ENCODE results near the gene EGFL8.

Gene EGFL8

DNA sequence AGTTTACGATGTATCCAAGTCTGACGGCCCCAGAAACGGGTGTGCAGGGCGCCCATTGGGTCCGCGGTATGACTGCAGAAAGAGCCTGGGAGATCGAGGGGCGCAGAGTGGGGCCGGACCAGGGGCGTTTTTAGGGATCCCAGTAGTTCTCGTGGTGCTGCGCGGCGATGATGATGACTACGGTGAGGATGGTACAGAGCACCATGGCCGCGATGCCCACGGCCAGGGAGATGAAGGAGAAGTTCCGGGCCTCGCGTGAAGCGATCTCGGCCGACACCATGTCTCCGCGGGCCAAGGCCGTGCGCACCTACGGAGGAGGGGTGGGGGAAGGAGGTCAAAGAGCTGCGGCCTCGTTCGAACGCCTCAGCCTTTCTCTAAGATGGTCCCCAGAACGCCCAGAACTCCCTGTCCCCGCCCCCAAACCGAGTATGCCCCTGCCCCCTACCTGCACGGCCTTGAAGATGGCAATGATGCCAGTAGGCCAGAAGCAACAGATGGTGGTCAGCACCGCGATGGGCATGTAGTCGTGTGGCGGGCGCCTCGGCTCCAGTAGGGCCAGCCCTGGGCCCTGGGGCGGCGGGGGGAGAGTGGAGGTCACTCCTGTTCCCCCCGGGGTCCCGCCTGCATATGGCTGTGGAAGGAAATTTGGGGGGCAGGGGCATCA, 15.2 kb upstream of the EGFL8 start:
- no peak for DNase-seq (ENCODE audit: low spot score)
- in situ Hi-C loops (cut with MboI; ENCODE audit: low pct_unique_long_range_greater_than_20kb, low sequenced_read_pairs, unreplicated experiment) = no loop called here
- TF ChIP-seq, protein P1, sequence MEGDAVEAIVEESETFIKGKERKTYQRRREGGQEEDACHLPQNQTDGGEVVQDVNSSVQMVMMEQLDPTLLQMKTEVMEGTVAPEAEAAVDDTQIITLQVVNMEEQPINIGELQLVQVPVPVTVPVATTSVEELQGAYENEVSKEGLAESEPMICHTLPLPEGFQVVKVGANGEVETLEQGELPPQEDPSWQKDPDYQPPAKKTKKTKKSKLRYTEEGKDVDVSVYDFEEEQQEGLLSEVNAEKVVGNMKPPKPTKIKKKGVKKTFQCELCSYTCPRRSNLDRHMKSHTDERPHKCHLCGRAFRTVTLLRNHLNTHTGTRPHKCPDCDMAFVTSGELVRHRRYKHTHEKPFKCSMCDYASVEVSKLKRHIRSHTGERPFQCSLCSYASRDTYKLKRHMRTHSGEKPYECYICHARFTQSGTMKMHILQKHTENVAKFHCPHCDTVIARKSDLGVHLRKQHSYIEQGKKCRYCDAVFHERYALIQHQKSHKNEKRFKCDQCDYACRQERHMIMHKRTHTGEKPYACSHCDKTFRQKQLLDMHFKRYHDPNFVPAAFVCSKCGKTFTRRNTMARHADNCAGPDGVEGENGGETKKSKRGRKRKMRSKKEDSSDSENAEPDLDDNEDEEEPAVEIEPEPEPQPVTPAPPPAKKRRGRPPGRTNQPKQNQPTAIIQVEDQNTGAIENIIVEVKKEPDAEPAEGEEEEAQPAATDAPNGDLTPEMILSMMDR (IDR thresholded peaks at IDR 0.05; ENCODE audit: extremely low read depth, insufficient read depth, missing control alignments) = no peak

DNA sequence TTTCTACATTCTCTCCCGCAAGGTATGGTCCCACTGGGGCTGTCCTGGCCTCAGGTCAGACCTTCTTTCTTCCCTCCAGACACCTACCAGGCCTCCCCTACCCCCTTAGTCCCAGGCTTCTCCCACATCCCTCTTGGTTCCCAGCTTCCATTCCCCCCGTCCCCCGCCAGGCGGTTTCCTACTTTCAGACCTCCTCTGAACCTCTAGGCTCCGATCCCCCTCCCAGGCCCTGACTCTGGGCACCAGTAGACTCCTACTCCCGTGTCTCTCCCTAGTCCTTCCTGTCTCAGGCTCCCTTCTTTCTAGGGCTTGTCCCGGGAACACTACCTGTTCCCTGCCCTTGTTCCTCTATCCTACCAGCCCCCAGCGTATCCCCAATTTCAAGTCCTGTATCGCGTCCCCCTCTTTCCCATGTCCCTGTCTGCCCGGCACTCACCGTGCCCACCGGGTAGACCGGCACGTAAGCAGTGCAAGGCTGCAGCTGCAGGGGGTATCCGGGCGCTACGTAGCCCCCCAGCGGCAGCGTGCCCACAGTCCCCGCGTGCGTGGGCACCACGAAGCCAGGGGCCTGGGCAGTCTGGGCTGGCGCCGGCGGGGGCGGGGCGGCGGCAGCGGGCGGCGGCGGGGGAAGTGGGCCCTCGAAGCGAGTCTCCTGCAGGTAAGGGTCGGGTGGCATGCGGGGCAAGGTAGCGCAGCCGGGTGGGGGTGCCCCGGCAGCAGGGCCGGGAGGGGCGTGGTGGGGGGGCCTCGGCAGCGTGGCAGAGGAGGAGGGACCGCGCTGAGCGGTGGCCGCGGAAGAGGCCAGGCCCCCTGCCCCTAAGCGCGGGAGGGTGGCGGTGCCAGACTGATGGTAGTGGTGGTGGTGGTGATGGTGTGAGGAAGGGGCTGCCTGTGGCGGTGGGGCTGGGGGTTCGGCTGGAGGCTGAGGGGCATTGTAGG, 14.2 kb upstream of the EGFL8 start:
- no peak for DNase-seq (ENCODE audit: low spot score)
- TF ChIP-seq, protein P1 (IDR thresholded peaks at IDR 0.05; ENCODE audit: extremely low read depth, insufficient read depth, missing control alignments) = no peak
- in situ Hi-C loops (cut with MboI; ENCODE audit: low pct_unique_long_range_greater_than_20kb, low sequenced_read_pairs, unreplicated experiment) = no loop called here

DNA sequence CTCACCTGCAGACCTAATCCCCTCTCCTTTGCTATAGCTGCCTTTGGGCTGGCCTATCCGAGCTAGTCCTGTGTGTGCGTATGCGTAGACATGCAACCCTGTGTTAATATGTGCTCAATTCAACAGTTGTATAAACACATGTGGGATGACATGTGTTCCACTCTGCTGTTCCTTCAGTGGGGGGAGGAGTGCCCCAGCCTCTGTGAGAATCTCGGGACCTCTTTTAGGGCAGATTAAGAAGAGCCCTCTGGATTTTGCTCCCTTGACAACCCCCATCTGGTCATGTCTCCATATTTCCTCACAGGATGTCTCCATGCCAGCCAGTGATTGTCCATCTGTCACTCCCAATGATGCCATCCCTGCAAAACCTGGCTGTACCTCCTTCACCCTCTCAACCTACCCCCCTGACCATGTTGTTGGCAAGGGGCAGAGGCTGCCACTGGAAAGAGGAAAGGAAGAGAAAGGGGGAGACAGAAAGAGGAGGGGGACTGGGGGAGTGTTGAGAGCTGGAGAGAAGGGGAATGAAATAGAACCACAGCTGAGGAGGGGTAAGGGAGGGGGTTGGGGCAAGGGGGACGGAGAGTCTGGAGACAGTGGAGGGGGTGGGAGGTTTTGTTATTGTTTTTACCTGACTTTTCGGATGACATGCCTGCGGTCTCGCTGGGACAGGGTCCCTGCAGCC, 13.1 kb upstream of the EGFL8 start:
- in situ Hi-C loops (cut with MboI; ENCODE audit: low pct_unique_long_range_greater_than_20kb, low sequenced_read_pairs, unreplicated experiment) = no loop called here
- DNase-seq (ENCODE audit: low spot score) = no peak
- TF ChIP-seq, protein P1 (IDR thresholded peaks at IDR 0.05; ENCODE audit: extremely low read depth, insufficient read depth, missing control alignments) = no peak

DNA sequence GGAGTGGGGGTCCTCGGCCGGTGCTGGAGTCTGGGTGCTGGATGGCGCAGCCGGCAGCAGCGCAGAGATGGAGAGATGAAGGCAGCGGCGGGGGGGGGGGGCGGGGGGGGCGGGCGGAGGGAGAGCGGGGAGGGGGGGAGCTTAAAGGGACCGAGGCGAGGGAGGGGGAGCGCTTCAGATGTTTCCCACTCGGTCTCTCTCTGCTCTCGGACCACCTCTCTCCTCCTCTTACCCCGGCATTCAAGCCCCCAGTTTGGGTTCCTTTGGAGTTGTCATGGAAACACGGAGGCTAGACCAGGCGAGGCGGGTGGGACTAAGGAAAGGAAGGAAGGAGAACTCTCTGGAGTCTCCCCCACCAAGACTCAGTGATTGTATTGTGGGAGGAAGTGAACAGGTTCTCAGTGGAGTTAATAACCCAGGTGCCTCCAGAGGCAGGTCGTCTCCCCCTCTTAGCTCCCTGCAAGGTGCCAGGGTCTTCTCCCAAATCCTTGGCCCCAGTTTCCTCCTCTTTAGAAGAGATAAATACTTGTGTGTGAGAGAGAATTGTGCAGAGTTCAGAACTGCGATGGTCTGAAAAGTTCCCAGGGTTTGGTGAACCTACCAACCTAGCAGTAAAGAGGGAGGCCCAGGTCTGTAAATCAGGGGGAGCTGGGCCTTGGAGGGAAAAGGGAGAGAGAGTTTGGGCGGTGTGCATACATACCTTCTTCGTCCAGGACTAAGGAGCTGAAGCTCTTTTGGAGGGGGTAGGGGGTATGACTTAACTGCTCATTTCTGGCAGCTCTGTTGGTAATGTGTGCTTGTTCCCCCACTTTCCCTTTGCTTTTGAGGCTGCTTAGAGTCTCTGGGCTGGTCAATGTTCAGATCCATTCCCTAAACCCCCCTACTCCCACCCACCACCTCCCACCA, 12.3 kb upstream of the EGFL8 start, which contains the start of gene PRRT1:
TSS of gene PRRT1 (minus strand) at position 77 of the 906 bp plus-strand sequence. CDS start 112 bp downstream, outside the sequence.
- TF ChIP-seq, protein P1 (IDR thresholded peaks at IDR 0.05; ENCODE audit: extremely low read depth, insufficient read depth, missing control alignments) = no peak
- DNase-seq (ENCODE audit: low spot score) = no peak
- in situ Hi-C loops (cut with MboI; ENCODE audit: low pct_unique_long_range_greater_than_20kb, low sequenced_read_pairs, unreplicated experiment) = no loop called here

DNA sequence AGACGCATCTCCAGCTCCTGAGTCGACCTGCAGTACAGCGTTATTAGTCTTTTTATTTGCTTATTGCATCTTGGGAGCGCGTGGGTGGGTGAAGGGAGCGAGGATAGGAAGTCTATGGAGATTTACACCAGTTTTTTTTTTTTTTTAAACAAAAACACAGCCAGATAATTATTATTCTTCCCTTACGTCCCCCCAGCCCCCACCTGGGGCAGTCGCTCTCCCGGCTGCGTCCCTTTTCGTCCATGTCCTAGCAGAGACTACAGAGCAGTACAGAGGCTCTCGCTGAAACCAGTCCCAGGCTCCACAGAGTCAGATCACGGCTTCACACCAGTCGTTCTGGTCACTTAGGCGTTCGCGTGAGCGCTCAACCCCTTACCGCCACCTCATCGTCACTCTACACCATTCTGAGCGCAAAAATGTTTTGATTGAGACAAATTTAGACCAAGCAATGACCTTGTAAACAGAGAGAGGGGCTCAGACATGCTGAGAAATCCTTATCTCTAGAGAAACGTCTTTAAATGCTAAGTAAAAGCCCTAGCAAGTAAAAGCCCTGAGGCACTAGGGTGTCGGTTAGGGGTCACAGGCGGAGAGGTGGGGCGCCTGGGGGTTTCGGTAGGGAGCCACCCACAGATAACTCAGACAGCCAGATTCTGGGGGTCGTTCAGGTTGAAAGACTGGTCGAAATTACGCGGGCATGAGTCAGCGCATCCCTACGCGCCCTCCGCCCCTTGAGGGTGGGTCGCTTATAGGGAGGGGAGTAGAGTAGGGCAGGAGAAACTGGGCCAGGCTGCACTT, 11.4 kb upstream of the EGFL8 start:
- no peak for DNase-seq (ENCODE audit: low spot score)
- TF ChIP-seq, protein P1 (IDR thresholded peaks at IDR 0.05; ENCODE audit: extremely low read depth, insufficient read depth, missing control alignments) = no peak
- in situ Hi-C loops (cut with MboI; ENCODE audit: low pct_unique_long_range_greater_than_20kb, low sequenced_read_pairs, unreplicated experiment) = no loop called here

All from GM13977 (cell line).